DOHH2 (cell line): ENCODE results near the gene LRRFIP2.
"Not testable (repeated sequence)": the region's sequence is repeated elsewhere in the genome, so short reads cannot be mapped to it uniquely, and the experiment has no call there.

ENCODE experiments used
- CTCF ChIP-seq: fragments of 200-600 bp; sonication (generic); IDR thresholded peaks from one replicate; pipeline ENCODE4 v1.5.1; 2014; ENCODE audit warnings: antibody characterized with exemption, mild to moderate bottlenecking, low read depth, low read length; ENCODE audit not compliant: poor library complexity, severe bottlenecking
- EZH2phosphoT487 ChIP-seq: fragments of 200-600 bp; sonication (generic); IDR thresholded peaks from 2 replicates; pipeline ENCODE4 v1.6.1; 2017; ENCODE audit warnings: borderline replicate concordance, mild to moderate bottlenecking, antibody characterized with exemption, low read length, moderate library complexity, mixed read lengths

DNA sequence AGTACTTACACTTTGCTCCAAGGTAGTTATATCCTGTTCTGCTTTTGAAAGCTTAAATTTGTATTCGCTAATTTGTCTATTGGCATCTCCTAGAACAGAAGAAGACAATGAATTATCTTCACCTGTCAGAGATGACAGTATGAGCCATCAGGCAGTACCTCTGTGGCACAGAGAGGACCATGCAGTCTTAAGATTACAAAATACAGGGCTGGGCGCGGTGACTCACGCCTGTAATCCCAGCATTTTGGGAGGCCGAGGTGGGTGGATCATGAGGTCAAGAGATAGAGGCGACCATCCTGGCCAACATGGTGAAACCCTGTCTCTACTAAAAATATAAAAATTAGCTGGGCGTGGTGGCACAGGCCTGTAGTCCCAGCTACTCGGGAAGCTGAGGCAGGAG lies 119.3 kb downstream of the LRRFIP2 start:
- not testable (repeated sequence) for TF ChIP-seq CTCF, EZH2phosphoT487
